T-helper 1 cell treated with Interleukin-12 subunit alpha and Interleukin-12 subunit beta and Interleukin-4 antibody, amounts not matched to agents 30 μg/mL and 1 μg/mL, for 36 hours (primary cell): ENCODE measurements around the gene HDAC5.
"Not testable (repeated sequence)": the region's sequence is repeated elsewhere in the genome, so short reads cannot be mapped to it uniquely, and the experiment has no call there.

Experiments used
- H3K27ac Mint-ChIP-seq: one replicate; pipeline ENCODE4 v1.8.0; 2021; ENCODE audit warnings: mild to moderate bottlenecking, mixed read lengths
- H3K27me3 Mint-ChIP-seq: one replicate; pipeline ENCODE4 v1.8.0; 2021; ENCODE audit warnings: low read depth, mixed read lengths
- H3K36me3 Mint-ChIP-seq: one replicate; pipeline ENCODE4 v1.8.0; 2021; ENCODE audit warnings: low read depth, mixed read lengths
- H3K4me1 Mint-ChIP-seq: one replicate; pipeline ENCODE4 v1.8.0; 2021; ENCODE audit warnings: low read depth, mixed read lengths
- H3K4me3 Mint-ChIP-seq: one replicate; pipeline ENCODE4 v1.8.0; 2021; ENCODE audit warnings: mild to moderate bottlenecking, moderate library complexity, mixed read lengths
- H3K9me3 Mint-ChIP-seq: one replicate; pipeline ENCODE4 v1.8.0; 2021; ENCODE audit warnings: mixed read lengths

Gene HDAC5

DNA sequence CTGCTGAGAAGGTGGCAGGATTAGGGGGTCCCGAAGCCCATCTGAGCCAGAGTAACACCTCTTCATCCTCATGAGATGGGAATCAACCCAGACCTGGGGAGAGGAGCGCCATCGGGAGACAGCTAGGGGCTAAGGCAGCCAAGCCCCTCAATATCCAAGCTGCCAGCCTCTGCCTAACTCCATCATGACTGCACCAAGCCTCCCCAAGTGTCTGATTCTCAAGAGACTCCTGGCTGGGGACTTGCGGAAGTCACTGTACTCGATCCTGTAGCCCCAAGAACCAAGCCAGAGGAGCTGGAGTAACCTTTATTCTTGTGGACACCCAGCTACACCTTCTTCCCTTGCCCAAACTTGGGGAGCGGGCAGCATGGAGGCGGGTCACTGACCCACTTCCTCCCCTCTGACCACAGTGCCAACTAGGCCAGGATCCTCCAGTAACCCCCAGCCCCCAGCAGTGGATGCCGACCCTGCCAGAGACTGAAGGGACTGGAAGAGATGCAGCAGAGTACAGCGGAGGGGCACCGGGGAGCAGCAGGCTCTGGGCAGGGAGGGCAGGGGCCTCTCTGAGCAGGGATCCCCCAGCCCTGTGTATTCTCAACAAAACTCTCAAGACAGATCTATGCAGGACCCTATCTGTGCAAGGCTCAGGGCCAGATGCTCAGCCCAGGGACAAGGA lies 13.3 kb downstream of the HDAC5 start:
- no peak overlapping the region for H3K4me3 Mint-ChIP-seq
- no peaks in the 10 kb centered on the region for H3K27me3 Mint-ChIP-seq
- H3K4me1 Mint-ChIP-seq = peaks cover 7% of the 10 kb centered on the region
- H3K9me3 Mint-ChIP-seq = no peaks in the 10 kb centered on the region
- H3K36me3 Mint-ChIP-seq = no peaks in the 10 kb centered on the region
- H3K27ac Mint-ChIP-seq = no peak overlapping the region

DNA sequence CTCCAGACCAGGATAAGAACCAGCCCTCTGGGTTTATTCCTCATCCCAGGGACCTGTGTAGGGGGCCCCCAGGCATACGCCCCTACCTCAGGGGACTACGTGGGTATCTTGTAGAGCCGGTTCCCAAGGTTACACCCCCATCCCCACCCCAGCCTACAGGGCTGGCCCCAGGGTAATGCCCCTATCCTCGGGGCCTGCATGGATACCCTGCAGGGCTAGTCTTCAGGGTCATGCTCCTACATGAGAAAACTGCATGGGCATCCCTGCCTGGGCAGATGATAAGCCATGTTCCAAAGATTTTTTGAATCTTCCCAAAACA lies 14.2 kb downstream of the HDAC5 start:
- Mint-ChIP-seq H3K4me3 (no peak overlapping the region), H3K27me3 (no peaks in the 10 kb centered on the region), H3K4me1 (peaks cover 7% of the 10 kb centered on the region), H3K27ac (no peak overlapping the region), H3K9me3 (no peaks in the 10 kb centered on the region), H3K36me3 (no peaks in the 10 kb centered on the region)

DNA sequence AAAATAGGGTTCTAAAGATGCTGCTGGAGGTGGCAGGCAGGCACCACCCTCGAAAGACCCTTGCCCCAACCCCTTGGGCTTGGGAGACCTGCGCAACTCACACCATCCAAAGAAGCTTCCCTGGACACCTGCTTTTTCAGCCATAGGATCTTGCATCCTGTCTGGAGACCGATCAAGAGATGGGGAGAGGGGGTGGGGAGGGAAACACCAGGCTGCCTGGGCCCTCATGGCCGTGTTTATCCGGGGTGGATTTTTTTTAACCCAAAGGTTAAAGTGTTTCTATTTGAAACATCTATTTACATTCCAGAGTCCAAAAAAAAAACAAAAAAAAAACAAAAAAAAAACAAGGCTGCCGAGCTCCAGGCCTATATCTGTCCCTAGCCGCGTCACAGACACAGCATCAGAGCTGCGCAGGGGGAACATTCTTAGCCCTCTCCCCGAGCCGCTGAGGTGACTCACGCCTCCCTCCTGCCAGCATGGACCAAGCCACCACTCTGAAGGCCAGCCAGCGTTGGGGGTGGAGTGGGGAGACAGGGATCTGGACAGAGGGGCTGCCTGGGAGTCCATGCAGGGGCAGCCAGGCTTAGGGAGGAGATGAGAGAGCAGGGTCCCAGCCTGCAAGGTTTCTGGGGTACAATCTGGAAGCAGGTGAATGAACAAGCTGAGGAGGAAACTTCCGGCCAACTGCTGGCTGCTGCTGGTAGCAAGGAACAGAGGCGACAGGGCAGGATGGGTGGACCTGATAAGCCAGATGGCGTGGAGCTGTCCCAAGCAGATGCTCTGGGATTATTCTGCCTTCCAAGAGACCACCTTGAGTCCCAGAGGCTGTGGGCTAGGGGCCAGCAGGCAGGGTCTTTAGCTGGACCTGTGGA lies 14.8 kb downstream of the HDAC5 start:
- no peaks in the 10 kb centered on the region for H3K9me3 Mint-ChIP-seq

GRCh38 chr17:44106801-44107200 lies 16.6 kb downstream of the HDAC5 start:
- no peak overlapping the region for H3K4me3 Mint-ChIP-seq
- H3K9me3 Mint-ChIP-seq = no peaks in the 10 kb centered on the region
- no peak overlapping the region for H3K27ac Mint-ChIP-seq
- no peaks in the 10 kb centered on the region for H3K27me3 Mint-ChIP-seq
- no peaks in the 10 kb centered on the region for H3K36me3 Mint-ChIP-seq
- H3K4me1 Mint-ChIP-seq = peaks cover 4% of the 10 kb centered on the region

More for the DNA sequence above, 14.8 kb downstream of the HDAC5 start:
- H3K27me3 Mint-ChIP-seq = no peaks in the 10 kb centered on the region
- no peak overlapping the region for H3K27ac Mint-ChIP-seq
- no peaks in the 10 kb centered on the region for H3K36me3 Mint-ChIP-seq
- peaks cover 7% of the 10 kb centered on the region for H3K4me1 Mint-ChIP-seq
- H3K4me3 Mint-ChIP-seq = no peak overlapping the region

DNA sequence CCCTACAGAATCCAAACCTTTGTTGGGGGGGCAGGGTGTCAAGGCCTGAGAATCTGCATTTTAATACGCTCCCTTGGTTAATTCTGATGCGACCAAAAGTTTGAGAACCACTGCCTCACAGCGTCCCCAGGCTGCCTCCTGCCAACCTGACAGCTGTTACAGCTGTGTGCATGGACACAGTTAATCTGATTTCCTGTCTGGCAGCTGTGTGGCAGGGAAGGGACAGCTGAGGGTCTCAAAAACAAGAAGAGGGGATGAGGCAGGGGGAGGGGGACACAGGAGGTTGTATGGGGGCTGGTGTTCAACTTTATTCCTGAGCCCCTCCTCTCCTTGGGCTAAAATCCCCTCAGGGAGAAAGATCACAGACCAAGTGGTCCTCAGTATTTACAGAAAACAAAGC lies 17.5 kb downstream of the HDAC5 start:
- no peaks in the 10 kb centered on the region for H3K36me3 Mint-ChIP-seq
- no peak overlapping the region for H3K4me3 Mint-ChIP-seq

DNA sequence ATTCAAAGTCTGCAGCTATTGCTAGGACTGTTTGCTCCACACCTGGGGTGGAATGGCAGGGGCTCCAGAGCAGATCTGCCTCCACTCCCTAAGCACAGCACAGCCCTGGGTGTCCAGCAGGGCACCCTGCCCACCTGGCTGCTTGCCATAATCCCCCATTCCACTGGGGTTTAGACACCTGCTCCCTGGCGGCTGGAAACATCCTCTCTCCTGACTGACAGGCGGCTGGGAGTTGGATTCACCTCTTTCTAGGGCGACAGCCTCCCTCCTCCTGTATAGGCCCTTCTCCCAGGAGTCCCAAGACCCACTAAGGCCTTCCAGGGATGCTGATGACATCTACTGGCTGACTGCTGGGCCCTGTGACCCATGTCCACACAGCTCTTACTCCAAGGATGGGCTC lies 18.0 kb downstream of the HDAC5 start:
- H3K9me3 Mint-ChIP-seq = no peaks in the 10 kb centered on the region
- no peak overlapping the region for H3K4me3 Mint-ChIP-seq
- no peak overlapping the region for H3K27ac Mint-ChIP-seq

More for the DNA sequence above, 17.5 kb downstream of the HDAC5 start:
- H3K27me3 Mint-ChIP-seq = no peaks in the 10 kb centered on the region
- H3K4me1 Mint-ChIP-seq = no peaks in the 10 kb centered on the region
- no peaks in the 10 kb centered on the region for H3K9me3 Mint-ChIP-seq
- no peak overlapping the region for H3K27ac Mint-ChIP-seq

GRCh38 chr17:44102849-44103622 lies 20.4 kb downstream of the HDAC5 start:
- H3K36me3 Mint-ChIP-seq = no peaks in the 10 kb centered on the region
- no peaks in the 10 kb centered on the region for H3K9me3 Mint-ChIP-seq
- no peaks in the 10 kb centered on the region for H3K27me3 Mint-ChIP-seq
- peaks cover under 1% of the 10 kb centered on the region for H3K4me1 Mint-ChIP-seq
- no peak overlapping the region for H3K4me3 Mint-ChIP-seq
- no peak overlapping the region for H3K27ac Mint-ChIP-seq

More for the DNA sequence above, 18.0 kb downstream of the HDAC5 start:
- Mint-ChIP-seq H3K27me3 (no peaks in the 10 kb centered on the region), H3K4me1 (no peaks in the 10 kb centered on the region), H3K36me3 (no peaks in the 10 kb centered on the region)

DNA sequence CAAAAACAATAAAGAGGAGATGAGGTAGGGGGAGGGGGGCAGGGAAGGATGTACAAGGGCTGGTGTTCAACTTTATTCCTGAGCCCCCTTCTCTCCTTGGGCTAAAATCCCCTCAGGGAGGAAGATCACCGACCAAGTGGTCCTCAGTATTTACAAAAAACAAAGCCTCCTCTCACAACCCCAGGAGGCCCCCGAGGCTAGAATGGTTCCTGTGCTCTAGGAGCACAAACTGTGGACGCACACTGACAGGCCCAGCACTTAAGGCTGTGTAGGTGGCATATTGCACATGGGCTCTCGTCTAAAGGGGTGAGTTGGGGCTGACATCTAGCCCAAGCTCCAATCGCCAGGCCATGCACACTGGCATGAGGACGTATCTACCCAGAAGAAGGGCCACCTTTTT lies 21.6 kb downstream of the HDAC5 start:
- H3K9me3 Mint-ChIP-seq = not testable (repeated sequence)

DNA sequence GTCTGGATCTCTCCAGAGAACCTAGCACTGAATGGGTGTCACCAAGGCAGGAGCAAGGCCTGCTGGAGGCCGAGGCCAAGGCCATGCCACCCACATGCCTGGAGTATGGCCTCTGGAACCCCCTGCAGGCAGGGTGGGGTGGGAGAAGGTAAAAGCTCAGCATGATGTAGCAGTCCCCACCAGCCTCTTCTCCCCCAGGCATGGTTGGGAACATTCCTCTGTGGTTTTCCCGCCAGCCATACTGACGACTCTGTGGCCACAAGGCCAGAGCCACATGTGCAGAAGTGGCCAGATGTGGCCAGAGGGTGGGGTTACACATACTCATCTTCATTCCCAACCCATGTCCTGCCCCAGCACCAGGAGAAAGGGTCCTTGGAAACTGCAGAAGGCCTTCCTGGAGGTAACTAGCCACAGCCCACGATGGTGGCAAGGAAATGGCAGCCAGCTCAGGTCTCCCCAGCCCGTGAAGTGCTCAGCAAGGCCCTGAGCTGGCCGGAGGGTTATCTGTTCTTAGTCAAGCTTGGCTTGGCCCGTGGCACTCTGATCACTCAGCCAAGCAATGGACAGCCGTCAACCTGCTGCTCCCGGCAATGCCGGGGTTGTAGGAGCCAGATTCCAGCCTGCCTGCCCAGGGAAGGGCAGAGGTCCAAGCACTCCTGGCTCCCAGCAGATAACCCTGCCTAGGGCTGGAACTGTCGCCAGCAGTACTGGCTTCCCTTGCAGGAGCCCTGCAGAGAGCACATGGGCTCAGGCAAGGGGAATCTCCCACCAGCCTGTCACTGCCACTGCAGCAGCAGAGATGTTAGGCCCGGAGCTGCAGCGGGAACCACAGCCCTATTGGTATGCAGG lies 26.1 kb downstream of the HDAC5 start:
- no peak overlapping the region for H3K4me3 Mint-ChIP-seq
- no peaks in the 10 kb centered on the region for H3K27me3 Mint-ChIP-seq
- H3K9me3 Mint-ChIP-seq = no peaks in the 10 kb centered on the region
- H3K4me1 Mint-ChIP-seq = peaks cover 8% of the 10 kb centered on the region
- peaks cover 1% of the 10 kb centered on the region for H3K36me3 Mint-ChIP-seq
- no peak overlapping the region for H3K27ac Mint-ChIP-seq

More for the DNA sequence above, 21.6 kb downstream of the HDAC5 start:
- not testable (repeated sequence) for H3K36me3 Mint-ChIP-seq, H3K27ac Mint-ChIP-seq, H3K27me3 Mint-ChIP-seq, H3K4me1 Mint-ChIP-seq, H3K4me3 Mint-ChIP-seq

DNA sequence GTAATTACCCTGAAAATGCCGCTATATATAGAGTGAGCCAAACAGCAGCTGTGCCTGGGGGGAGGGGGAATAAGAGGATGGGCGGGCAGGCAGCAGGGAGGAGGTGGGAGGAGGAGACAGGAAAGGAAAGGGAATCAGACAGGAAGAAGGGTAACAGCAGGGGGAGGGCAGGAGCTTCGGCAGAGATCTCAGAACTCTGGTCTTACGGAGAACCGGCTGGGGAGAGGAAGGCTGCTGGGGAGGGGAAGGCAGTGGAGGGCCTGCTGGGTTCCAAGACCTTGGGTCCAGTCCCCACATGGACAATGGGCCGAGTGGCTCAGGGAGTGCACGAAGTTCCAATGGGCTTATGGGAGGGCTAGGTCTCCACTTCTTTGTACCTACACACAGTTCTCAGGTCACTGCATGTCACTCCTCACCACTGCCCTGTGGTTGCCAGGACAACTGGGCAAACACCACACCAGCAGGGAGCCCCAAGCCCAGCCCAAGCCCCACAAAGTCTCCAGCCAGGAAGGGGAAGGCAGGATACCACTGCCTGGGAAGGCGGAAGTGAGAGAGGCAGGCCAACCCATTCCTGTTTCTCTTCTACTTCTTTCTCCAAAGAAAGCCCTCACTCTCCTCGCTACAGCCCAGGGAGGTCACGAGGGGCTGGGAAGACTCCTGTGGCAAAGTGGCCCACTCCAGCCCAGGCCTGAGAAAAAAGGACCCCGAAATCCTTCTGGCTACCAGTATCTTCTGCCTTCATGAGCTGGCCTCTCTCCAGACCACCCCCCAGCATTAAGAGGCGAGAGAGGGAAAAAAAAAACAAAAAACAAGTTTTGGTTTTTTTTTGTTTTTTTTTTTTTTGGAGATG lies 27.6 kb downstream of the HDAC5 start:
- Mint-ChIP-seq H3K4me3 (no peak overlapping the region), H3K27me3 (no peaks in the 10 kb centered on the region), H3K4me1 (peaks cover 8% of the 10 kb centered on the region), H3K27ac (no peak overlapping the region), H3K9me3 (no peaks in the 10 kb centered on the region), H3K36me3 (peaks cover 1% of the 10 kb centered on the region)

DNA sequence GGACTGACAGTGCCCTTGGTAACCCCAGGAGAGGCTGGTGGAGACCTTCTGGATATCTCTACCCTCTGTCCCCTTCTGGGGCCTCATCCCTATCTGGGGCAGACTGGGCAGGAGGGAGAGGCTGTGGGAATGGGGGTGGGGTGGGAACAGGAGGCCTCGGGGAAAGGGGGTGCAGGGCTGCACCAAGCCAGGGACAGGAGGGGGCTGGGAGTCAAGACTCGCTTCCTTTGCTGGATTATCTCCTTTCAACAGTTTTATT lies 28.1 kb downstream of the HDAC5 start:
- no peaks in the 10 kb centered on the region for H3K27me3 Mint-ChIP-seq
- no peak overlapping the region for H3K27ac Mint-ChIP-seq
- no peaks in the 10 kb centered on the region for H3K9me3 Mint-ChIP-seq
- no peak overlapping the region for H3K4me3 Mint-ChIP-seq
- peaks cover 1% of the 10 kb centered on the region for H3K36me3 Mint-ChIP-seq
- peaks cover 8% of the 10 kb centered on the region for H3K4me1 Mint-ChIP-seq

GRCh38 chr17:44094701-44095387 lies 28.6 kb downstream of the HDAC5 start:
- peaks cover 8% of the 10 kb centered on the region for H3K4me1 Mint-ChIP-seq
- peaks cover 1% of the 10 kb centered on the region for H3K36me3 Mint-ChIP-seq
- H3K4me3 Mint-ChIP-seq = no peak overlapping the region
- H3K27me3 Mint-ChIP-seq = no peaks in the 10 kb centered on the region
- H3K27ac Mint-ChIP-seq = no peak overlapping the region
- H3K9me3 Mint-ChIP-seq = no peaks in the 10 kb centered on the region

DNA sequence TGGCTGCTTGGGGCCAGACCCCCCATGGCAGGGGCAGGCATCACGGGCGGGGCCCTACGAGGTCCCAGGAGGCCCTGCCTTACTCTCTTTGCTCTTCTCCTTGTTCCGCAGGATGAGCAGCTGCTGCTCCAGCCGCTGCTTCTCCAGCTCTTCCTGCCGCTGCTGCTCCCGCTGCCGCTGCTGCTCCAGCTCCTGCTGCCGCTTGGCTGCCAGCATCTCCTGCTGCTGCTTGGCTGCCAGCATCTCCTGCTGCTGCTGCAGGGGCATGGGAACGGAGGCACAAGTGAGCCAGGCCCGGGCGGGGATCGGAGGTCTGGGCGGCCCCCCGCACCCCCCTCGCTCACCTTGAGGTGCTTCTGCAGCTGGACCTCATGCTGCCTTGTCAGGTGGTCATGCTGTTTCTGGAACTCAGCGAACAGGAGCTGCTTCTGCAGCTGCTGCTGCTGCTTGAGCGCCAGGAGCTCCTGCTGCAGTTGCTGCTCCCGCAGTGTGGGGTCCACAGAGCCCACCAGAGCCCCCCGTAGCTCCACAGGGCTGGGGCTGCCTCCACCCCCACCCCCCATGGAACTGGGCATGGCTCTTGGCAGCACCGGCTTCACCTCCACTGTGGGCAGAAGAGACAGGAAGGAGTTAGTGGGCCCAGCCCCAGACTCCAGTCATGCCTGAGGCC lies 30.1 kb downstream of the HDAC5 start:
- no peaks in the 10 kb centered on the region for H3K9me3 Mint-ChIP-seq
- peaks cover 3% of the 10 kb centered on the region for H3K36me3 Mint-ChIP-seq
- H3K4me1 Mint-ChIP-seq = peaks cover 8% of the 10 kb centered on the region
- no peak overlapping the region for H3K27ac Mint-ChIP-seq
- H3K27me3 Mint-ChIP-seq = no peaks in the 10 kb centered on the region
- H3K4me3 Mint-ChIP-seq = no peak overlapping the region
